ENCODE results near the gene SSX4. TPM values are rescaled to one million over a fixed set of nuclear protein-coding genes. Genes with fewer than 3 reads are reported as not detected.

The SSX4 gene
- total RNA-seq, 1 donor: not detected

Small RNA genes lying within 50 kb of the gene (small RNA-seq; reads per million reads assigned to genes)
- gene AL606490.4 (not detected), gene AL606490.7 (not detected), gene AL606490.9 (not detected)

Other genes starting within 250 kb of the SSX4 start
- gene SSX5, start 186.7 kb upstream of the SSX4 start, total RNA-seq (ENCODE audit: low replicate concordance): not detected in 2 replicates
- 0.09 TPM in 1 of 2 replicates, not detected in the other for gene SSX1, start 128.1 kb upstream of the SSX4 start, total RNA-seq (ENCODE audit: low replicate concordance)
- gene SSX3, start 26.8 kb upstream of the SSX4 start, total RNA-seq (ENCODE audit: low replicate concordance): not detected in 2 replicates
- not detected in 2 replicates for gene SSX4B, start 28.4 kb downstream of the SSX4 start, total RNA-seq (ENCODE audit: low replicate concordance)
- gene SLC38A5, start 86.7 kb downstream of the SSX4 start, total RNA-seq (ENCODE audit: low replicate concordance): 10.2 and 97.0 TPM in 2 replicates
- 22.7 and 55.0 TPM in 2 replicates for gene FTSJ1, start 92.7 kb downstream of the SSX4 start, total RNA-seq (ENCODE audit: low replicate concordance)
- 9.1 and 10.1 TPM in 2 replicates for gene PORCN, start 125.5 kb downstream of the SSX4 start, total RNA-seq (ENCODE audit: low replicate concordance)
- gene EBP, start 138.3 kb downstream of the SSX4 start, total RNA-seq (ENCODE audit: low replicate concordance): 30.7 and 49.2 TPM in 2 replicates
- 8.0 and 10.1 TPM in 2 replicates for gene TBC1D25, start 156.2 kb downstream of the SSX4 start, total RNA-seq (ENCODE audit: low replicate concordance)
- gene RBM3, start 190.9 kb downstream of the SSX4 start, total RNA-seq (ENCODE audit: low replicate concordance): 125 and 463 TPM in 2 replicates
- 41.2 and 72.7 TPM in 2 replicates for gene WDR13, start 214.0 kb downstream of the SSX4 start, total RNA-seq (ENCODE audit: low replicate concordance)

All from fibroblast of the aortic adventitia (primary cell).